SH-SY5Y (cell line): ENCODE data around the gene COL6A3.

ENCODE experiments used
- GATA2 ChIP-seq: IDR thresholded peaks from 2 replicates; pipeline ENCODE4 v1.6.1; 2011; ENCODE audit warnings: mild to moderate bottlenecking, low read depth, low read length
- GATA3 ChIP-seq: IDR thresholded peaks from 2 replicates; pipeline ENCODE4 v1.6.1; 2011; ENCODE audit warnings: low read depth, mild to moderate bottlenecking, low read length, moderate library complexity

DNA sequence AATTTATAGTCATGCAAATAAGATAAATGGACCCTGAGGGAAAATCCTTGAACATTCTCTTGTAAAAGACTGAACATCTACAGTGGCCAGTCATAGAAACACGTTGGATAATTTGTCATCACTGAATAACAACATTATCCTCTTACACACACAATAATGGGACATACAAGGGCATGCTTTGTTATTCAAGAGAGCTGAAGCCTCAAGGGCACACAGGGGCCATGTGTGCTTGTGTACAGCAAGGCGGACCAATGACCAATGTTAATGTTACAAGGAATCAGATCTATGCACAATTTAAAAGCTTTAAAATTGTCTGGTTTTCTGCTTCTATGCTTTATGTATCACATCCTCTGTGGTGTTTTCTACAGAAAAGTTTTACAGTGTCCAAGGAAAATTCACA, 23.7 kb downstream of the COL6A3 start:
- no peak for TF ChIP-seq GATA3
- TF ChIP-seq GATA2 = no peak
